ENCODE results near the gene FOXJ3.

Gene FOXJ3

DNA sequence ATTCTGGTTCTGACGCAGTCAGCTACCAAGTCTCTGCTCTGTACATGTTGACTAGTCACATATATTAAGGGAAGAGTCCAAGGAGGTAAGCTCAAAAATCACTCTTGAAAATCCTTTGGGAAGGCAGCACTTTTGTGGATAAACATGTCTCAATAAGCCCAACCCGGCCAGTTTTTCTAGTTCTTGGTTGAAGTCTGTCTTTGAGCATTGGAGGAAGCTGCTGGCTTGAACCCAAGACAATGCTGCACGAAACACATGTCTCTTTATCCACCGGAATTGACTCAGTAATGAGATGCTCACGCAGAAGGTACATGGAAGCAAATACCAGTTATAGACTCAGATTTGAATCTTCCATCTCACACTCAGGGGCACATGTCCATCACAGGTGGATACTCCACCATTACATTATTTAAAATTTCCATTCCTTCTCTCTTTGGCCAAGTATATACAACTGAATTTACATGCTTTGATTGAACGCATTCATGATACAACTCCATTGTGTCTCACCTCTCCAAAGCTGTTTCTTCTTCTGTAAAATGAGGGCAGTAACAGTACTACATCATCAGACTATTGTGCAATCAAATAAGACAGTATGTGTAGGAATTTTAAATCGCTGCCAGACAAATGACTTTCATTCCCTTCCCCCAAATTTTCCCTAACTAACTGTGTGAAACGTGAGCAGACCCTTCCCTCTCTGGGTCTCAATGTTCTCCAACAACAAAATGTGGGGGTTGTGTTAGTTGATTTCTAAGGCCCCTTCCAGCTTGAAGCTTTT lies 160.9 kb downstream of the FOXJ3 start:
- no peak overlapping the region for H3K27ac Mint-ChIP-seq
- DNase-seq (ENCODE audit: low spot score in 2 of 2) (no peak), ATAC-seq (ENCODE audit: low read depth) (no peak)
- no peaks in the 10 kb centered on the region for H3K27me3 Mint-ChIP-seq
- peaks cover 2% of the 10 kb centered on the region for H3K36me3 Mint-ChIP-seq
- H3K4me3 Mint-ChIP-seq: no peak overlapping the region
- no peaks in the 10 kb centered on the region for H3K9me3 Mint-ChIP-seq
- no peaks in the 10 kb centered on the region for H3K4me1 Mint-ChIP-seq

DNA sequence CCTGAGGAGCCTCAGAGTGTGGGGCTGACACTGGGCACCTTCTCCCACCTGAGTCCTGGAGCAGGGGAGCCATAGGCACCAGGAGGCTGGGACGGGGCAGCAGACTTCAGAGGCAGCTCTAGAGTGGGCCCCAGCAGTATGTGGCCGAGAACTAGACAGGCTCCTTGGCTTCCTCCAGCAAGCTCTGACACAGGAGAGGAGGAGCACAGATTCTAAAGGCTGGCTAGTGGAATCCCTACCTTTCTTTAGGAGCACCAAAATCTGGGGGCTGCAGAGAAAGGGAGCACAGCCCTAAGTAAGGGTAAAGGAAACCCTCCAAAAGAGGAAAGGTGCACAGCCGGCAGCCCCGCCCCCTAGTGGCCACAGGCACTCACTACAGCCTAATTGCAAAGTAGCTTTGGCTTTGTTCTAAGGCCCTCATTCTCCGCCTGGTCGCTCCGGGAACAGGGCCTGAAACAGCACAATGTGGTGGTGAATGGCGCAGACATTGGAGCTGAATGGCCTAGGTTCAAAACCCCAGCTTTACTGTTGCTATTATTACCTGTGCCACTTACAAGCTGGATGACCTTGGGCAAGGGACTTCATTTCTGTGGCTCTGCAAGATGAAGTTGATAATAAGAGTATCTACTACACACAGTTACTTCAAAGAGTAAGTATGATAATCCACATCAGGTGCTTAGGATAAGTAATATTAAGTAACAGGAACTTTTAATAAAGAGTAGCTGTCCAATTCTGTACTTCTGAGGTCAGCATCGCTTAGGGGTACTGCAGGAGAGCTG lies 161.7 kb downstream of the FOXJ3 start:
- Mint-ChIP-seq H3K27ac (no peak overlapping the region), H3K9me3 (no peaks in the 10 kb centered on the region), H3K4me1 (no peaks in the 10 kb centered on the region), H3K27me3 (no peaks in the 10 kb centered on the region), H3K4me3 (no peak overlapping the region), H3K36me3 (peaks cover 2% of the 10 kb centered on the region)
- DNase-seq (ENCODE audit: low spot score in 2 of 2) (peak; percentile 63 to 70), ATAC-seq (ENCODE audit: low read depth) (peak; percentile 71)

DNA sequence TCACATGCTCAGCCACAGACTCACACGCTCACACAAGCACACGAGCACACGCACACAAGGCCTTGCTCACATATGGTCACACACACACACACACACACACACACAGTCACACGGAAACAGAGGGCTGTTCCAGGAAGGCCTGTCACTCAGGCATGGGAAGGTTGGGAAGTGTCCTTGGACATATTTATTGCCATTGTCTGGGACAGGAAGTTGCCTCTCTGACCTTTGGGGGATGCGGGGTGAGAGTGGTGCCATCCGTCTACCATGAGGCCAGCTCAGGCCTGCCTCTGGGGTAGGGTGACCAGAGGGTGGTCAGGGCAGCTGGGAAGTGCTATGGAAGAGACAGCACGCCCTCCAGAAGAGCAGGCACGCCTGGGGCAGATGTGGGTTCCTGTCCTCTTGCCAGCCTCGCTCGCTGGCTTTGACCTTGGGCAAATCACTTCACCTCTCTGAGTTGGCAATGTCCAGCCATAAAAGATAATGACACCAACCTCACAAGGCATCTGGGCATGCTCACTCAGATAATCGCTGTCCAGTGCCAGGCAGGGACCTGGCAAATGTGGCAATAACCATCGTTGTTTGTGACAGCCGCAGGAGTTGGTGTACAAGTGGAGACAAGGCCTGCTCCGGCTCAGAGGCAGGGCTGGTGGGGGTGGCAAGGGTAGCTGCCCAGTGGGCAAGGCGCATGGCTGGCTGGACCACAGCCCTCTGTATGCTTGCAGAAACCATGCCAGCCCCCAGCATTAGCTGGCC lies 162.5 kb downstream of the FOXJ3 start:
- ATAC-seq (ENCODE audit: low read depth): no peak
- no peak overlapping the region for H3K27ac Mint-ChIP-seq
- no peaks in the 10 kb centered on the region for H3K27me3 Mint-ChIP-seq
- no peak overlapping the region for H3K4me3 Mint-ChIP-seq
- H3K9me3 Mint-ChIP-seq: no peaks in the 10 kb centered on the region
- DNase-seq (ENCODE audit: low spot score in 2 of 2): no peak
- peaks cover 2% of the 10 kb centered on the region for H3K36me3 Mint-ChIP-seq
- H3K4me1 Mint-ChIP-seq: no peaks in the 10 kb centered on the region

DNA sequence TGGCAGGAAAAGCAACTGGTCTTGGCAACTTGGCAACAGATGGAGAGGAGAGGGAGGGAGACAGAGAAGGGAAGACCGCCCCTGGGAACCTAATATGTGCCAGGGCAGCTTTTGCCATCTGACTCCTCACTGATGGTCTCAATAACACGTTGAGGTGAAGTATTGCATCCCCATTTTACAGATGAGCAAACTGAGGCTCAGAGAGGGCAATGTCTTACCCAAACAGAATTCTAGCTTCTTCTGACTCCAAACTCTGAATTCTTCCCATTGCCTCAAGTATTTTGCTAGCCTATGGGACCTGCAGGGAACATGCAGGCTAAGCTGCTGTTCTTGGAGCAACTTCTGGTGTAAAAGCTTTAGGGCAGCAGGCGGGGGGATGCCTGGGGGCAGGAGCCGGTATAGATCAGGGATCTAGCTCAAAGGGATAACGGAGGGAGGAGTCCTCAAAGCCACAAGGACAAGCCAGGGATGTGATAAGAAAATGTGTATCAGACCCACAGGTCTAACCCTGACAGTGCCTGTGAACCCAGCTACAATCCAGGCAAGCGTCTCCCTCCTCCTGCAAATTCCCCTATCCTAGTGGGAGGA lies 163.3 kb downstream of the FOXJ3 start:
- Mint-ChIP-seq H3K4me1 (no peaks in the 10 kb centered on the region), H3K36me3 (peaks cover under 1% of the 10 kb centered on the region), H3K27me3 (no peaks in the 10 kb centered on the region), H3K4me3 (no peak overlapping the region), H3K27ac (no peak overlapping the region), H3K9me3 (no peaks in the 10 kb centered on the region)
- no peak for DNase-seq (ENCODE audit: low spot score in 2 of 2)
- ATAC-seq (ENCODE audit: low read depth): no peak

DNA sequence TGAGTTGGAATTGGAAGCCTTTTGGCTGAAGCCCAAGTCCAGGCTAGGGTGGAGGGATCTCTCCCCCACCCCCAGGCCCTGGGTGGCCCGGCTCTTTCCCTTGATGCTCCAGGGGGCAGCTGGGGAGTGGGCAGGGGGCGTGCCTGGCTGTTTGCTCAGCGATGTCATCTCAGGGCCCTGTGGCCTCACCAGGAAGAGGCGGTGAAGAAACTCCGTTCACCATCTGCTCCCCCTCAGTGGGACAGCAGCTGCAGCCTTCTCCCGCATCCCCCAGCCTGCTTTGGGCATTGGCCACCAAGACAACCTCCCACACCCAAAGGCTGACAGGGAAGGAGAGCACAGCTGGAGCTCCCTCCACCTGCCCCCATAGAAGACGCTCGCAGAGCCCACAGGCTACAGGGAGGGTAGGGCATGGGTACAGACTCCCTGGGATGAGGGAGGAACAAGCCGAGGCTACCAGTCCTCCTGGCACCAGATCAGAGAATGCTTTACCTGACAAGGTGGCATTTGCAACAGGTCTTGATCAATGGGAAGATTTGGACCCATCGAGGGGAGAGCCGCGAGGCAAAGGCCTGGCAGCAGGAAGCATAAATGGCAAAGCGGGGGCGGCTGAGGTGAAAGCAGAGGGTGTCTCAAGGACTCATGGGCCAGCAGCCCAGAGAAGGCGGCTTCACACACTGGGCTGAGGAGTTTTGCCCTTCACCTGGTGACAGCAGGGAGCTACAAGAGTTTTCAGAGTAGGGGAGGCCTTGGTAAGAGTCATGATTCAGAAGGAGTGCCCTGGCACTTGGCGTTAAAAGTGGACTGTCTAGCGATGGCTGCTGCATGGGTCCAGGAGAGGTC lies 164.0 kb downstream of the FOXJ3 start:
- Mint-ChIP-seq H3K27ac (no peak overlapping the region), H3K4me1 (no peaks in the 10 kb centered on the region), H3K27me3 (peaks cover 6% of the 10 kb centered on the region), H3K9me3 (no peaks in the 10 kb centered on the region), H3K36me3 (no peaks in the 10 kb centered on the region), H3K4me3 (no peak overlapping the region)
- ATAC-seq (ENCODE audit: low read depth) (no peak), DNase-seq (ENCODE audit: low spot score in 2 of 2) (no peak)

DNA sequence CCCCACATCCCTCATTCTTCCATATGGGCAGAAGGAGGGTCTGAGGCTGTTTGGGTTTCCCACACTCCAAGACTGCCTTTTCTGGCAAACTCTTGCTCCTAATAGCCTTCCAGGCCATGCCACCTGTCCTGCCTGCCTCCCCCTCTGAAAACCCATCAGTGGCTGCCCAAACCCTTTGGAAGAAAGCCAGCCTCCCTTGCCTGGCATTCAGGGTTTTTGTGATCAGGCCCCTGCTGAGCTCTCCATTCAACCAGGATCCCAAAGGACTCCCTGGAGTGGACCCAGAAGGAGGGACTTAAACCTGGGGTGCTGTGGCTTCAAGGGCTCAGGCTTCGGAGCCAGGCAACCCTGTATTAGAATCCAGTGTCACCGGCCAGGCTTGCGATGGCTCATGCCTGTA lies 166.3 kb downstream of the FOXJ3 start:
- Mint-ChIP-seq H3K27ac (no peak overlapping the region), H3K4me3 (no peak overlapping the region), H3K27me3 (peaks cover 8% of the 10 kb centered on the region), H3K4me1 (no peaks in the 10 kb centered on the region), H3K36me3 (no peaks in the 10 kb centered on the region), H3K9me3 (no peaks in the 10 kb centered on the region)
- no peak for ATAC-seq (ENCODE audit: low read depth)
- DNase-seq (ENCODE audit: low spot score in 2 of 2): no peak

DNA sequence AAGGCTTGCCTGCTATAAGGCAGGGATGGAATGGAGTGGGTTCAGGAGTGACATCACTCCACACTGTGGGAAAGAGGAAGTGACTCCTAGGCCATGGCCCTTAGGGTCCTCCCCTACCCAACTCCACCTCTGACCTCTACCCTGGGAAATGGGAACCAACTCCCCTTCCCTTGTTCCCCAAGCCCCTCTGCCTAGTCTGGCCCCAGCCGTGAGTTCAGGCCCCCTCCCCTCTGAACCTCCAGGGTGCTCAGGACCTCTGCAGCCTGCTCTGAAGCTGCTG lies 166.7 kb downstream of the FOXJ3 start:
- DNase-seq (ENCODE audit: low spot score in 2 of 2) (no peak), ATAC-seq (ENCODE audit: low read depth) (no peak)
- Mint-ChIP-seq H3K27ac (no peak overlapping the region), H3K36me3 (no peaks in the 10 kb centered on the region), H3K9me3 (no peaks in the 10 kb centered on the region), H3K4me1 (no peaks in the 10 kb centered on the region), H3K4me3 (no peak overlapping the region), H3K27me3 (peaks cover 11% of the 10 kb centered on the region)

DNA sequence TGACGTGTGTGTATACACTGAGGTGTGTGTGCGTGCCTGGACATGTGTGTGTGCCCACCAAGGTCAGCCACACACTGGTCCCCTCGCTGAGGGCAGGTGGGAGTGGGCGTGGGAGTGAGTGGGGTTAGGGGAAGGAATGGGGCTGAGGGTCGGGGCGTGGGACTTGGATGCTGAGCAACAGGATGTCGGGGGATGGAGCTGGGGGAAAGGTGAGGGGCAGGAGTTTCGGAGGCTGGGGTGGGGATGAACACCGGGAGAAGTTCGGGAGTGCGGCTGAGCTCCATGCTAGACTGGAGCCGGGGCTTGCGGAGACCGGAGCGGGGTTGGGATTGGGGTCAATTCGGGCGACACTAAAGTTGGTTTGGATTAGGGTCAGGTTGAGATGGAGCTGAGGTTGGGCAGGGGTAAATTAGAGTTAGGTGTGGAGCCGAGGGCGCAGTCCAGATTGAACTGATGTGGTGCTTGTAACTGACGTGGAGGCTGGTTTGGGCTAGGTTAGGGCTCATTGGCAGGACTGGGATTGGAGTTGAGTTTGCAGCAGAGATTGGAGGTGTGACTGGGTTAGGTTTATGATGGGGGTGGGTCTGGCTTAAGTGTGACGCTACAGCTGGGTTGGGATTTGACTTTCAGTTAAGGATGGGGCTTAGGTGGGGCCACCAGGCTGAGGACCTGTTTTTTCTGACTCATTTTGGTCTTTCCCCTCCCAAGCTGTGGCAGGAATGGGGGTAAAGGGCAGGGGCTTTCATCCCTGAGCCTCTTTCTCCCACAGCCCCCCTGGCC lies 167.2 kb downstream of the FOXJ3 start:
- H3K4me3 Mint-ChIP-seq: no peak overlapping the region
- H3K36me3 Mint-ChIP-seq: no peaks in the 10 kb centered on the region
- ATAC-seq (ENCODE audit: low read depth): no peak
- DNase-seq (ENCODE audit: low spot score in 2 of 2): no peak
- H3K9me3 Mint-ChIP-seq: no peaks in the 10 kb centered on the region
- no peaks in the 10 kb centered on the region for H3K4me1 Mint-ChIP-seq
- peaks cover 13% of the 10 kb centered on the region for H3K27me3 Mint-ChIP-seq
- no peak overlapping the region for H3K27ac Mint-ChIP-seq

DNA sequence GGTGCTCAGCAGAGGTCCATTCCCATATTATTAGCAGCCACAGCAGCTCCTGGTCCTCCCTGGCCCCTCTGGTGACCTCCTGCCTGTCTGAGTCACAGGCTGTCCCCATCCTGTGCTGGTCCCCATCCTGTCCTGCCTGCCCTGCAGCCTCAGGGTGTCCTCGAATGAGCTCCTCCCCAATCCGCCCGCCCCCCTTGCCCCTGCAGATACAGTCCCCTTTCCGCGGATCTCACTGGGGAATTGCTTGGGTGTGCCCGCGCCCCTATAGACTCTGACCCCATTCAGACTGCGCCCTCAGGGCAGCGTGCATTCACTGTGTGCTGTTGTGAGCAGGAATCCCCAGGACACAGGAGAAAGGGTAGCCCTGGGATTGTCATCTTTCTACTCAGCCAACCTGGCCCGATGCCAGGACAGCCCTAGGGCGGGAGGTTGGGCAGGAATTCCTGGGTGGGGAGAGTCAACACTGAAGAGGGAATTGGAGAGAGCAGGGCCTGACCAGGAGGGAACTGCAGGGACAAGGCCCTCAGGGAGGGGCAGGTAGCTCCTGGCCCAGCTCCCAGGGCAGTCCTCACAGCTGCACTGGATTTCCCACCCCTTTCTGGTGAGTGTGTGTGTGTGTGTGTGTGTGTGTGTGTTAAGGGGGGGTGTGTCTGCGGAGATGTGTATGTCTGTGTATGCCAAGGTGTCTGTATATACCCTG lies 169.4 kb downstream of the FOXJ3 start:
- Mint-ChIP-seq H3K4me3 (no peak overlapping the region), H3K36me3 (peaks cover 2% of the 10 kb centered on the region), H3K4me1 (no peaks in the 10 kb centered on the region), H3K27me3 (peaks cover 19% of the 10 kb centered on the region), H3K27ac (no peak overlapping the region), H3K9me3 (peaks cover 8% of the 10 kb centered on the region)
- ATAC-seq (ENCODE audit: low read depth) (no peak), DNase-seq (ENCODE audit: low spot score in 2 of 2) (no peak)

DNA sequence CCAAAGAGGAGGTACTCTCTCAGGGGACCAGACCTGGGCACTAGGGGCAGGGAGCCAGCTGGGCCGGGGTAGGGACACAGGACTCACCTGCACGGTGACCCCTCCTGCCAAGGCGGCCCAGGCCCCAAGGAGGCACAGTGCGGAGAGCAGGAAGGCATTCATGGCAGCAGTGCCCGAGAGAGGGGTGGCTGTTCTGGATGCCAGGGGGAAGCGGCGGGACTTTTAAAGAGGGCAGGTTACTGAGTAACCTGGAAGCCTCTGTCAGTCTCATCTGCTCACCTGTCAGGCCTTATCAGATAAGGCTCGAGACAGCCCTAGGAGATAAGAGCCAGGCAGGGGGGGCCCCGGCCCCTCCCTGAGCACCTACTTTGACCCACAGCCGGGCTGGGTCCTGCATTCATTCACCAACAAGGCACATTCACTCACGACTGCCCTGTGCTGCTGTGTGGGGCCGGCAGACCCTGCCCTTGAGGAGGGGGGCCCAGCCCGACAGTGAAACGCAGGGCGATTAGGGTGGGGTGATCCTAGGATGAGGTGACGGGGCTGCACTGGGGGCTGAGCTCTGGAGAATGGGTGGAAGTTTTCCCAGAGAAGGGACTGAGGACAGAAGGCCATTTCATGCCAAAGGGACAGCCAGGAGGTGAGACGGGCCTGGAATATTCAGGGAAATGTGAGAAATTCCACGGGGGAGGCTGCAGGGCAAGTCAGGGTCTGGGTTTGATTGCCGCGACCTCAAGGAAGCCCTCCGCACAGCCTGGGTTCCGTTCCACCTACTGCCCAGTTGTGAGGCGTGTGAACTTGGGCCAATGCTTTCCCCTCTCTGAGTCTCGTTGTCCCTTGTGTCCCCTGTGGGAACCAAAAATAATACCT lies 170.2 kb downstream of the FOXJ3 start, which contains the start of gene GUCA2A:
GUCA2A (minus strand) TSS at position 195 of the 870 bp plus-strand sequence; CDS start at position 162, 33 bp downstream.
- peaks cover 10% of the 10 kb centered on the region for H3K9me3 Mint-ChIP-seq
- H3K4me3 Mint-ChIP-seq: no peak within 1 kb of the TSS
- H3K27ac Mint-ChIP-seq: no peak within 1 kb of the TSS
- H3K4me1 Mint-ChIP-seq: no peaks in the 10 kb centered on the region
- peaks cover 19% of the 10 kb centered on the region for H3K27me3 Mint-ChIP-seq
- peaks cover 2% of the 10 kb centered on the region for H3K36me3 Mint-ChIP-seq
- ATAC-seq (ENCODE audit: low read depth) (no peak), DNase-seq (ENCODE audit: low spot score in 2 of 2) (no peak)

DNA sequence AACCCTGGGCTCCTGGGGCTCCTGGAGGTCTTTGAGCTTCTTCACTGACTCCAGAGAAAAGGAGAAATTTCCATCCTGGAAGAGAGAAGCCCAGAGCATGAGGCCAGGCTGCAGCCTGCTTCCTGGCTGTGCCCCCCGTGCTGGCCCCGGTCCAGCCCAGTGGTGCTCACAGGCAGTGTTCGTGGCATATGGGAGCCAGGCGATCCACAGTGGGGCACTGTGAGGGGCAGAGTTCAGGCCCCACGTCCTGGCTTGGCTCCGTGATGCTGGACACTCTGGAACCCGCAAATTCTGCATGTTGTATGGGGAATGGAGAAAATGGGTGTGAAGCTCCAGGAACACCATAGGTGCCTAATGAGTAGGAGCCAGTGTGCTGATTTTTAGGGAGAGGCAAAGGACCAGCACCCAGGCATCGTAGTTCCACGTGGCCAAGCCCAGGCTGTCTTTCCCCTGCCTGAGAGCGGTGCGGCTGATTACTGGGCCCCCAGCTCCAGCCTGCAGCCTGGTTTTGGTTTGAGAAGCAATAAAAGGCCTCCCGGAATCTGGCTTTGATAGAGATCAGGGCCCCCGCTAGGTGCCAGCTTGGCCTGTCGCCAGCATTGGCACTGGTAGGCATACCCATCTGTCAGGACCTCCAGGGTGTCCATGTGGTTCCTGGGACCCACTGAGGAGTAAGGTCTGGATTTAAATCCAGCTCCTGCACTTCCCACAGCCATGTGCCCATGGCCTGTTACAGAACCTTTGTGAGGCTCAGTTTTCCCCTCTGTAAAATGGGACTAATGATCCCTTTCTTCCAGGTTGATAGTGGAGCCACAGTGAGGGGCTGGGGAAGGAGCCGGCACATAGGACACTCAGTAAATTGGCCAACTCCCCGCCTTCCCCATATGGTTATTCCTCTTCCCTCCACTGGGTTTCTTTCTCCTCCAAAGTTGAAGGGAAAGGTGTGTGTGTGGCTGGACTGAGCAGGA lies 171.2 kb downstream of the FOXJ3 start:
- Mint-ChIP-seq H3K4me3 (no peak overlapping the region), H3K36me3 (peaks cover 2% of the 10 kb centered on the region), H3K27ac (no peak overlapping the region), H3K4me1 (no peaks in the 10 kb centered on the region), H3K9me3 (peaks cover 10% of the 10 kb centered on the region), H3K27me3 (peaks cover 19% of the 10 kb centered on the region)
- DNase-seq (ENCODE audit: low spot score in 2 of 2) (no peak), ATAC-seq (ENCODE audit: low read depth) (no peak)
